Pancreas (tissue), 10 donors: ENCODE results near the gene METTL18. TPM values are rescaled to one million over a fixed set of nuclear protein-coding genes. Genes with fewer than 3 reads are reported as not detected.

ENCODE experiments used
- ATAC-seq, 4 donors: fragments of 200-7000 bp; cut with Tn5 transposase; one replicate each; pipeline versions ENCODE4 v1.8.0 to v1.9.1; 2020; ENCODE audit warnings: mild to moderate bottlenecking in 4 of 4, moderate library complexity in 4 of 4
- DNase-seq, 6 donors: peaks; one replicate each; pipeline ENCODE4 v3.0.0-alpha.2; 2020
- FAIRE-seq: peaks from 2 replicates; lab custom pipeline; 2012; peaks lifted over from hg19 to GRCh38; lab: Jason Lieb, UNC
- H3K27ac ChIP-seq, 4 donors: fragments of 200-600 bp; sonication (generic); 1 replicate in 3 of 4; 2 replicates in 1 of 4; pipeline versions ENCODE4 v1.5.0 to v1.8.0; 2020
- H3K27me3 ChIP-seq, 4 donors: fragments of 200-600 bp; one replicate each; pipeline ENCODE4 v1.8.0; 2021
- H3K36me3 ChIP-seq, 3 donors: fragments of 200-600 bp; sonication (generic) in 1 of 3; one replicate each; pipeline versions ENCODE4 v1.5.0 to v1.8.0; 2020 to 2021
- H3K4me1 ChIP-seq, 3 donors: fragments of 200-600 bp; one replicate each; pipeline ENCODE4 v1.8.0; 2021
- H3K4me3 ChIP-seq, 4 donors: fragments of 200-600 bp; sonication (generic) in 2 of 4; one replicate each; pipeline versions ENCODE4 v1.5.0 to v1.8.0; 2020 to 2021
- H3K9me3 ChIP-seq, 4 donors: fragments of 200-600 bp; one replicate each; pipeline ENCODE4 v1.8.0; 2021
- WGBS, 2 donors: extraction: QIAGEN DNeasy Blood & Tissue Kit; methylation state at CpG; one replicate each; pipeline ENCODE4 v1.1.7; 2013; 5-methylcytosine and 5-hydroxymethylcytosine counted together
- intact Hi-C, 3 donors: fragments of 100-400 bp; cut with DNase I; formaldehyde crosslinking; loops; one replicate each; pipeline versions ENCODE4 v1.11.1 to v1.14.2; 2022
- polyA plus RNA-seq, 2 donors: library from polyadenylated mRNA; stranded (reverse); fragments of 200-250 nt; gene quantifications; one replicate each; pipeline ENCODE4 v1.2.3, GENCODE V29; 2013
- total RNA-seq, 6 donors: library from RNA; stranded (reverse); fragmentation: NEBNext Ultra II Directional in 4 of 6; extraction: Animal tissue kit (Norgen Biotek cat#: 25700) in 4 of 6; gene quantifications; one replicate each; pipeline versions ENCODE4 v1.2.1 to v1.2.4, GENCODE V29; 2021 to 2023
- TF ChIP-seq, protein P1 (sequence below), 4 donors: fragments of 200-600 bp; sonication (generic) in 3 of 4; IDR thresholded peaks; one replicate each; pipeline versions ENCODE4 v1.5.0 to v1.8.0; 2021; ENCODE audit warnings: antibody characterized with exemption in 4 of 4
- donor health status: healthy with polysubstance abuse.
- donor health status: DM: no; HTN: no; CAD: no; lungs with moderate emphysema.
- donor health status: DM: no; HTN: no; CAD: no.
- donor health status: control.
- donor health status: control.
- donor health status: Bipolar disorder and iron deficiency.
- donor health status: DM: yes; HTN: yes; CAD: no.
- donor health status: DM: no; HTN: no; CAD: no.
- donor health status: DM: no; HTN: no; CAD: no.
- donor health status: DM: yes; HTN: yes; CAD: no.

Gene METTL18
- total and polyA plus RNA-seq, 8 donors, result 1.5 to 5.0 (median 3.5) TPM

DNA sequence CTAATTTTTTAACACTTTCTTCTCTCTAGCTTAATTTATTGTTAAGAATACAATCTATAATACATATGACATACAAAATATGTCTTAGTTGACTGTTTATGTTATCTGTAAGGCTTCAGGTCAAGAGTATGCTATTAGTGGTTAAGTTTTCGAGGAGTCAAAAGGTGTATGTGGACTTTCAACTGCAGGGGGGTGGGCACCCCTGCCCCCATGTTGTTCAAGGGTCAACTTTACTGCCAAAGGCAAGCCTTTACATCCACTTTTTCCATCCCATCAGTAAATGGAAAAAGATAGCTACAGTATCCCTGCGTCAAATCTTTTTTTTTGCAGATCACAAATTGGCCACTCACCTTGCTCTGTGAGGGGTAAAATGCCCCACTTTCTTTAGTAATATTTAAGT is 6.3 kb downstream of the METTL18 start:
- Histone ChIP-seq H3K4me3 (no peak overlapping the region), H3K4me1 (peaks cover 0 to 8% (median 0%) of the 10 kb centered on the region in 3 donors), H3K27ac (no peak overlapping the region), H3K9me3 (no peaks in the 10 kb centered on the region), H3K27me3 (no peaks in the 10 kb centered on the region), H3K36me3 (no peaks in the 10 kb centered on the region)
- ATAC-seq, result no peak
- WGBS, 2 donors, result 69 to 76% methylated on average over 2 of the region's 2 CpGs
- TF ChIP-seq, protein P1, sequence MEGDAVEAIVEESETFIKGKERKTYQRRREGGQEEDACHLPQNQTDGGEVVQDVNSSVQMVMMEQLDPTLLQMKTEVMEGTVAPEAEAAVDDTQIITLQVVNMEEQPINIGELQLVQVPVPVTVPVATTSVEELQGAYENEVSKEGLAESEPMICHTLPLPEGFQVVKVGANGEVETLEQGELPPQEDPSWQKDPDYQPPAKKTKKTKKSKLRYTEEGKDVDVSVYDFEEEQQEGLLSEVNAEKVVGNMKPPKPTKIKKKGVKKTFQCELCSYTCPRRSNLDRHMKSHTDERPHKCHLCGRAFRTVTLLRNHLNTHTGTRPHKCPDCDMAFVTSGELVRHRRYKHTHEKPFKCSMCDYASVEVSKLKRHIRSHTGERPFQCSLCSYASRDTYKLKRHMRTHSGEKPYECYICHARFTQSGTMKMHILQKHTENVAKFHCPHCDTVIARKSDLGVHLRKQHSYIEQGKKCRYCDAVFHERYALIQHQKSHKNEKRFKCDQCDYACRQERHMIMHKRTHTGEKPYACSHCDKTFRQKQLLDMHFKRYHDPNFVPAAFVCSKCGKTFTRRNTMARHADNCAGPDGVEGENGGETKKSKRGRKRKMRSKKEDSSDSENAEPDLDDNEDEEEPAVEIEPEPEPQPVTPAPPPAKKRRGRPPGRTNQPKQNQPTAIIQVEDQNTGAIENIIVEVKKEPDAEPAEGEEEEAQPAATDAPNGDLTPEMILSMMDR (IDR thresholded peaks at IDR 0.05), result no peak
- FAIRE-seq, result no peak
- intact Hi-C loops, result no loop called here
- DNase-seq, result no peak

DNA sequence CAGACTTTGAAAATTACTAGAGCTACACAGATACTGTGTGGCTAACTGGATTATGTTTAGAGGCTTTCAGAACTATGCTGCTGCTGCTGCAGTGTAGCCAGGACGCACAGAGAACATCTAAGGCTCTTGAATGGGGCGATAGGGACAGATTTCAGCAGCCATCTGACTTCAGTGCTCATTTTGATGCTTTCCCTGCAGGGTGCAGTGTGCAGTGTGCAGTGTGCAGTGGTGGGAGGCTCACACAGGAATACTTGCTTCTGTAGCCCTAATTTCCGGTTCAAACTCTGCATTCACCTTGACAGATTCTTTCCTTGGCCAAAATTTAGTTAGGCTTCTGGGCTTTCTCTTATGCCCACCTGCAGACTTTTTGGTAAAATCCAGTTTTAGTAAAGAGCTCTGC is 7.7 kb downstream of the METTL18 start:
- TF ChIP-seq, protein P1 (IDR thresholded peaks at IDR 0.05), result no peak
- FAIRE-seq (no peak), ATAC-seq (no peak), DNase-seq (no peak)
- intact Hi-C loops, result no loop called here
- no peak overlapping the region for H3K4me3 ChIP-seq
- no peaks in the 10 kb centered on the region for H3K9me3 ChIP-seq
- no peaks in the 10 kb centered on the region for H3K27me3 ChIP-seq
- H3K27ac ChIP-seq, result no peak overlapping the region
- no peaks in the 10 kb centered on the region for H3K4me1 ChIP-seq
- no peaks in the 10 kb centered on the region for H3K36me3 ChIP-seq
- WGBS, 2 donors, result 43 to 49% methylated on average over 3 of the region's 3 CpGs

DNA sequence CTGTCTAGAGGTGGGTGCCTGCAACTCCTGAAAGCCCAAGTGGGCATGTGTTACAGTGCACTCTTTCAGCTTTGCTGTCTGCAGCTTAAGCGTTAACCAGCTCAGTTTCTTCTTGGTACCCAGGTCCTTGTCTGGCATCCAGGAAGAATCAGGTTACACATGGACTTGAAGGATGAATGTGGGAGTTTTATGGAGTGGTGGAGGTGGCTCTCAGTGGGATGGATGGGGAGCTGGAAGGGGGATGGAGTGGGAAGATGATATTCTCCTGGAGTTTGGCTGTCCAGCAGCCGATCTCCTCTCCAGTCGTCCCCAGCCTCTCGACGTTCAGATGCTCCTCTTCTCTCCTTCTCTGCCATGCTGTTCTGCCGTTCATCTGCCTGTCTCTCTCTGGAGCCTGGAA is 9.4 kb downstream of the METTL18 start:
- no peak for ATAC-seq
- Histone ChIP-seq H3K27ac (no peak overlapping the region), H3K36me3 (no peaks in the 10 kb centered on the region), H3K9me3 (no peaks in the 10 kb centered on the region), H3K4me3 (no peak overlapping the region), H3K4me1 (peaks cover 0 to 2% (median 0%) of the 10 kb centered on the region in 3 donors), H3K27me3 (no peaks in the 10 kb centered on the region)
- FAIRE-seq, result no peak
- intact Hi-C loops, result no loop called here
- 71% methylated on average over 6 of the region's 6 CpGs for WGBS, 2 donors
- no peak for DNase-seq
- TF ChIP-seq, protein P1 (IDR thresholded peaks at IDR 0.05), result no peak

DNA sequence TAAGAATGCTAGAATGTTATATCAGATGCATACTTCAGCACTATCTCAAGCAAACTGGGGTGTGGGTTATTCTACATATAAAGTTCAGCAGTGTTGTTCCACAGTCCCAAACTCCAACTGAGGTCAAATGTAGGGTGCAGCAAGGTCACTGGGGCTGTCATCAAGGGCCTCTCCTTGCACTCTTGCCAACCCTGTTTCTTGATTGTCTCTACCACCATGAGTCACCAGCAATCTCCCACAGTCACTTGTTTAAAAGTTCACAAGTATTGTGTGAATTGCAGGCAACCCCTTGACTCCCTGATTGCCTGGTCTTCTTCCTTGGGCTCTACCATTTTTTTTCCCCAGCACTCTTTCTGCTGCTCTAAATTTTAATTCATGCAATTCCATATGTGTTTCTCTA is 10.6 kb downstream of the METTL18 start:
- no peak for FAIRE-seq
- Histone ChIP-seq H3K4me1 (peaks cover 0 to 2% (median 0%) of the 10 kb centered on the region in 3 donors), H3K4me3 (no peak overlapping the region), H3K27me3 (no peaks in the 10 kb centered on the region), H3K36me3 (no peaks in the 10 kb centered on the region), H3K9me3 (no peaks in the 10 kb centered on the region), H3K27ac (no peak overlapping the region)
- TF ChIP-seq, protein P1 (IDR thresholded peaks at IDR 0.05), result no peak
- no peak for DNase-seq
- ATAC-seq, result no peak
- intact Hi-C loops, result no loop called here

DNA sequence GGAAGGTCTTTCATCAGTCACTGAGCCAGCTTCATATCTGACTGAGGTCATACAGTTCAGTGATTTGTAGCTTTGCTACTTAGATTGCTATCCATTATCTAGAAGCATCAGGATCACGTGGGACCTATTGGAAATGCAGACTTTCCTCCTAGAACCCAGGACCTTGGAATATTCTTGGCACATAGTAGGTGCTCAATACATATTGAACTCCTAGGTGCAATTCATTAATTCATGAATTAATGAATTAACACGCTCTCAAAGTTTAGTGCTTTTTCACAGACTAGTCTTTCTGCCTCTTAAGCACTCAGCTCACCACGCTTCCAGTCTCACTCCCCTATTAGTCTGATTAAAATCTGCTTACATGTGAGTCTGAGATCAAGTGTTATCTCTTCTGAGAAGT is 12.1 kb downstream of the METTL18 start:
- TF ChIP-seq, protein P1 (IDR thresholded peaks at IDR 0.05), result no peak
- WGBS, 2 donors, result 56 to 68% methylated on average over 3 of the region's 3 CpGs
- no peak for ATAC-seq
- Histone ChIP-seq H3K27ac (no peak overlapping the region), H3K4me1 (peaks cover 0 to 2% (median 0%) of the 10 kb centered on the region in 3 donors), H3K27me3 (no peaks in the 10 kb centered on the region), H3K36me3 (no peaks in the 10 kb centered on the region), H3K4me3 (no peak overlapping the region), H3K9me3 (no peaks in the 10 kb centered on the region)
- no peak for FAIRE-seq
- intact Hi-C loops, result no loop called here
- no peak for DNase-seq
